Myocyte (in vitro differentiated cells): ENCODE results near the gene TRIM2. TPM values are rescaled to one million over a fixed set of nuclear protein-coding genes. Genes with fewer than 3 reads are reported as not detected.
"Not testable (repeated sequence)": the region's sequence is repeated elsewhere in the genome, so short reads cannot be mapped to it uniquely, and the experiment has no call there.

ENCODE experiments used
- DNase-seq: peaks from one replicate; pipeline ENCODE4 v3.0.0-alpha.2; 2012; ENCODE audit warnings: low read depth
- total RNA-seq: library from RNA; depleted of rRNA; stranded (reverse); fragments of >200 nt; gene quantifications from 2 replicates; pipeline ENCODE4 v1.2.3, GENCODE V29; 2014

The TRIM2 gene
- total RNA-seq, 1 donor from 2014 or later, result 8.3 TPM

GRCh38 chr4:153189016-153189801 is 15.0 kb upstream of the TRIM2 start:
- DNase-seq, result no peak

- no peak for DNase-seq
Observed at GRCh38 chr4:153191795-153192363, 12.4 kb upstream of the TRIM2 start.

GRCh38 chr4:153197301-153197700 is 6.9 kb upstream of the TRIM2 start:
- no peak for DNase-seq

- no peak for DNase-seq
Observed at GRCh38 chr4:153198719-153199118, 5.5 kb upstream of the TRIM2 start.

- DNase-seq, result not testable (repeated sequence)
Observed at GRCh38 chr4:153203746-153204145, 497 bp upstream of the TRIM2 start.

GRCh38 chr4:153204728-153205648 is 745 bp downstream of the TRIM2 start:
- DNase-seq, result no peak

GRCh38 chr4:153205757-153206156 is 1.5 kb downstream of the TRIM2 start:
- no peak for DNase-seq

GRCh38 chr4:153206534-153206933 is 2.3 kb downstream of the TRIM2 start:
- no peak for DNase-seq

- no peak for DNase-seq
Observed at GRCh38 chr4:153207027-153207426, 2.8 kb downstream of the TRIM2 start.

- DNase-seq, result peak; percentile 46
Observed at GRCh38 chr4:153207567-153207966, 3.3 kb downstream of the TRIM2 start.

- no peak for DNase-seq
Observed at GRCh38 chr4:153209410-153209809, 5.2 kb downstream of the TRIM2 start.

- DNase-seq, result no peak
Observed at GRCh38 chr4:153210727-153211126, 6.5 kb downstream of the TRIM2 start.

GRCh38 chr4:153211986-153212728 is 7.9 kb downstream of the TRIM2 start:
- no peak for DNase-seq

- no peak for DNase-seq
Observed at GRCh38 chr4:153212736-153213135, 8.5 kb downstream of the TRIM2 start.

GRCh38 chr4:153215921-153216320 is 11.7 kb downstream of the TRIM2 start:
- DNase-seq, result no peak

GRCh38 chr4:153216546-153216945 is 12.3 kb downstream of the TRIM2 start:
- DNase-seq, result no peak

- DNase-seq, result no peak
Observed at GRCh38 chr4:153217440-153217839, 13.2 kb downstream of the TRIM2 start.

GRCh38 chr4:153218961-153219360 is 14.7 kb downstream of the TRIM2 start:
- no peak for DNase-seq

- DNase-seq, result no peak
Observed at GRCh38 chr4:153220682-153221395, 16.6 kb downstream of the TRIM2 start.
